ENCODE measurements around the gene SH3GLB2. TPM values are rescaled to one million over a fixed set of nuclear protein-coding genes. Genes with fewer than 3 reads are reported as not detected.
A peak's percentile ranks its signal among the peaks of the same experiment; 100 is the strongest.

SH3GLB2 gene
- total and polyA plus RNA-seq, 2 experiments from 2014 or later = 85.4 to 124 TPM

DNA sequence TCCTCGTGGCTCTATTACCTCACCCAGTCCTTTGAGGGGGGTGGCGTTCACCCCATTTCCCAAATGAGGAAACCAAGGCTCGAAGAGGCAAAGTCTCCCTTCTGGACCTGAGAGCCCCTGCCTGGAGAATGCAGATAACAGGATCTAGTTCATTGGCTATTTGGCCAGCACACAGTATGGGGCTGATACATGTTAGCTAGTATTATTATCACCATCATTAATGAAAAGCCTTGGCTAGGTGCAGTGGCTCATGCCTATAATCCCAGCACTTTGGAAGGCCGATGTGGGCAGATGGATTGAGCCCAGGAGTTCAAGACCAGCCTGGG is 4.3 kb downstream of the SH3GLB2 start:
- Histone ChIP-seq H2AFZ (no peak overlapping the region), H3K79me2 (peaks cover 58% of the 10 kb centered on the region), H3K4me2 (no peak overlapping the region), H3K4me3 (no peak overlapping the region), H3K4me1 (ENCODE audit: insufficient read depth) (peaks cover 24% of the 10 kb centered on the region), H3K9me2 (replicated peaks; ENCODE audit: insufficient read depth) (no peaks in the 10 kb centered on the region), H3K27me3 (no peaks in the 10 kb centered on the region), H3K9me3 (ENCODE audit: low read depth) (no peaks in the 10 kb centered on the region), H3K36me3 (replicated peaks; ENCODE audit: insufficient read depth, low read depth) (no peaks in the 10 kb centered on the region), H3K27ac (peak overlapping the region; percentile 23), H4K20me1 (ENCODE audit: insufficient read depth, poor library complexity, severe bottlenecking) (peaks cover 4% of the 10 kb centered on the region)
- no peak for DNase-seq (ENCODE audit: low spot score)
- TF ChIP-seq EZH2 (IDR thresholded peaks at IDR 0.05; ENCODE audit: borderline replicate concordance) (no peak), EZH2phosphoT487 (IDR thresholded peaks at IDR 0.05; ENCODE audit: low read depth, severe bottlenecking, unreplicated experiment) (no peak)
- TF ChIP-seq, protein P1, sequence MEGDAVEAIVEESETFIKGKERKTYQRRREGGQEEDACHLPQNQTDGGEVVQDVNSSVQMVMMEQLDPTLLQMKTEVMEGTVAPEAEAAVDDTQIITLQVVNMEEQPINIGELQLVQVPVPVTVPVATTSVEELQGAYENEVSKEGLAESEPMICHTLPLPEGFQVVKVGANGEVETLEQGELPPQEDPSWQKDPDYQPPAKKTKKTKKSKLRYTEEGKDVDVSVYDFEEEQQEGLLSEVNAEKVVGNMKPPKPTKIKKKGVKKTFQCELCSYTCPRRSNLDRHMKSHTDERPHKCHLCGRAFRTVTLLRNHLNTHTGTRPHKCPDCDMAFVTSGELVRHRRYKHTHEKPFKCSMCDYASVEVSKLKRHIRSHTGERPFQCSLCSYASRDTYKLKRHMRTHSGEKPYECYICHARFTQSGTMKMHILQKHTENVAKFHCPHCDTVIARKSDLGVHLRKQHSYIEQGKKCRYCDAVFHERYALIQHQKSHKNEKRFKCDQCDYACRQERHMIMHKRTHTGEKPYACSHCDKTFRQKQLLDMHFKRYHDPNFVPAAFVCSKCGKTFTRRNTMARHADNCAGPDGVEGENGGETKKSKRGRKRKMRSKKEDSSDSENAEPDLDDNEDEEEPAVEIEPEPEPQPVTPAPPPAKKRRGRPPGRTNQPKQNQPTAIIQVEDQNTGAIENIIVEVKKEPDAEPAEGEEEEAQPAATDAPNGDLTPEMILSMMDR (IDR thresholded peaks at IDR 0.05; ENCODE audit: poor library complexity) = no peak
- 65% methylated on average over 4 of the region's 4 CpGs for WGBS (ENCODE audit: low lambda C conversion rate, missing lambda C conversion rate)

DNA sequence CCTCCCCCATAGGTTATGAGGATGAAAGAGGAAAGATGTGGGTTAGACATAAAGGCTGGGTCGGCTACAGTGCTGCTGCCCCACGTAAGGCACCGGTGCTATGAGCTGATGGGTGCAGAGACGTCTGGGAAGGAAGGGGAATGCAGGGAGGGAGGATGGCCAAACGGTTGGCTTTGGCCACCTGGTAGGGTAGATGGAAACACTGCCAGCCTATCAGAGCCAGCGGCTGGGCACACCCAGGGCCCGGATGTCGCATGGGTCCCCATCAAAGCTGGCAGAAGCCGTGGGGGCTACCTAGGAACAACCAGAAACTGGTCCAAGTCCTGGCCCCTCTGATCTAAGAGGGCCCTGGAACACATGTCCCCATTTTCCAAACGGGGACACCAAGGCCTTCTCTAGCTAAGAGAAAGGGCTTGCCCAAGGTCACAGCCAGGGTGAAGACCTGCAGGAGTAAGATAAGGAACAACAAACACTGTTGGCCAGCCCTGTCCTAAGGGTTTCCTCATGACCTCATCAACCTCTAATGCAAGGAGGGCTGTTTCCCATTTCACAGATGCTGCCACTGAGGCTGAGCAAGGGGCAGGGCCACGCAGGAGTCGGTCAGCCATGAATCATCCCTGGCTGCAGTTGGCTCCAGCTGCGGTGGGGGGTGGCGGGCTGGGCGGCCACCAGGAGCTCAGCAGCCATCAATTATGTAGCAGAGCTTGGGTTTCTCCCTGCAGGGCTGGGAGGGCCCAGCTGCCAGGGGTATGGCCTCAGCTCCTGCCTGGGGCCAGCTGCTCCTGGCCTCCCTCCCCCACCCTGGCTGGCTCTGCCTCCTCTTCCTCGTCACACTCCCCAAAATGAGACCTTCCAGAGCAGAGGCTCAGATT is 4.9 kb downstream of the SH3GLB2 start:
- H3K27me3 ChIP-seq = no peaks in the 10 kb centered on the region
- H3K79me2 ChIP-seq = peaks cover 58% of the 10 kb centered on the region
- 69% methylated on average over 16 of the region's 16 CpGs for WGBS (ENCODE audit: low lambda C conversion rate, missing lambda C conversion rate)
- no peak for TF ChIP-seq EZH2phosphoT487 (IDR thresholded peaks at IDR 0.05; ENCODE audit: low read depth, severe bottlenecking, unreplicated experiment)
- TF ChIP-seq, protein P1 (IDR thresholded peaks at IDR 0.05; ENCODE audit: poor library complexity) = no peak
- no peak for TF ChIP-seq EZH2 (IDR thresholded peaks at IDR 0.05; ENCODE audit: borderline replicate concordance)
- peaks cover 24% of the 10 kb centered on the region for H3K4me1 ChIP-seq (ENCODE audit: insufficient read depth)
- no peaks in the 10 kb centered on the region for H3K36me3 ChIP-seq (replicated peaks; ENCODE audit: insufficient read depth, low read depth)
- no peak overlapping the region for H3K4me3 ChIP-seq
- H3K9me2 ChIP-seq (replicated peaks; ENCODE audit: insufficient read depth) = no peaks in the 10 kb centered on the region
- no peak overlapping the region for H3K4me2 ChIP-seq
- no peak overlapping the region for H2AFZ ChIP-seq
- DNase-seq (ENCODE audit: low spot score) = peak; percentile 45
- H4K20me1 ChIP-seq (ENCODE audit: insufficient read depth, poor library complexity, severe bottlenecking) = peaks cover 4% of the 10 kb centered on the region
- H3K27ac ChIP-seq = peak overlapping the region; percentile 23
- no peaks in the 10 kb centered on the region for H3K9me3 ChIP-seq (ENCODE audit: low read depth)

DNA sequence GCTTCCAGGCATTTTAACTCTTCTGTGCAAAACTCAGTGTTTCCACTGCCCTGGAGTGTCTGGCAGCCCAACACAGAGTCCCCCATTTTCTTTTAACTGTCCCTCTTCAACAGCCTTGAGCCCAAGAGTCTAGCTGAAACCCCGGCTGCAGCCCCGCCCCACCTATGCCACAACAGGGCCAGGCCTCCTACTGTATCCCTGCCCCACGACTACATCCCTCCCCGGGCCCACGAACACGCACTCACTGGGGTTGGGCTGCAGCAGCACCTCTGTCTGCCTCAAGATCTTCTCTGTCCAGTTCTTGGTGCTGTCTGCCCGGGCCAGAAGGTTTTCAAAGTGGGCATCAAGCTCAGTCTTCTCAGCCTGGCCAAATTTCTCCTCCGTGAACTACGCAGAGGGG is 6.1 kb downstream of the SH3GLB2 start:
- DNase-seq (ENCODE audit: low spot score) = peak; percentile 4
- Histone ChIP-seq H4K20me1 (ENCODE audit: insufficient read depth, poor library complexity, severe bottlenecking) (peaks cover 4% of the 10 kb centered on the region), H3K27ac (no peak overlapping the region), H3K36me3 (replicated peaks; ENCODE audit: insufficient read depth, low read depth) (no peaks in the 10 kb centered on the region), H2AFZ (no peak overlapping the region), H3K4me2 (no peak overlapping the region), H3K9me2 (replicated peaks; ENCODE audit: insufficient read depth) (no peaks in the 10 kb centered on the region), H3K27me3 (no peaks in the 10 kb centered on the region), H3K9me3 (ENCODE audit: low read depth) (no peaks in the 10 kb centered on the region), H3K4me3 (no peak overlapping the region), H3K79me2 (peaks cover 50% of the 10 kb centered on the region), H3K4me1 (ENCODE audit: insufficient read depth) (peaks cover 17% of the 10 kb centered on the region)
- 91% methylated on average over 9 of the region's 9 CpGs for WGBS (ENCODE audit: low lambda C conversion rate, missing lambda C conversion rate)
- TF ChIP-seq, protein P1 (IDR thresholded peaks at IDR 0.05; ENCODE audit: poor library complexity) = no peak
